Stomach (tissue), 4 donors: ENCODE results near the gene TMEM198.

Source experiments
- EP300 ChIP-seq: sonication (generic); formaldehyde crosslinking; IDR thresholded peaks from one replicate; pipeline ENCODE4 v1.6.1; 2017; ENCODE audit warnings: antibody characterized with exemption
- POLR2A ChIP-seq, 4 donors: fragments of 450-650 bp; IDR thresholded peaks; one replicate each; pipeline ENCODE4 v1.6.1; 2016; ENCODE audit warnings: antibody characterized with exemption in 4 of 4, control low read depth in 2 of 4, mild to moderate bottlenecking in 1 of 4, moderate library complexity in 1 of 4
- POLR2AphosphoS5 ChIP-seq, 3 donors: sonication (generic); formaldehyde crosslinking; IDR thresholded peaks; one replicate each; pipeline ENCODE4 v1.6.1; 2016; ENCODE audit warnings: antibody characterized with exemption in 3 of 3
- TF ChIP-seq, protein P1 (sequence below), 7 experiments: fragments of 450-650 bp in 4 of 7; fragments of 200-600 bp in 3 of 7; sonication (generic) in 3 of 7; IDR thresholded peaks; one replicate each; pipeline ENCODE4 v1.5.1; 2016 to 2019; ENCODE audit warnings: antibody characterized with exemption in 7 of 7, control low read depth in 2 of 7, mild to moderate bottlenecking in 1 of 7

DNA sequence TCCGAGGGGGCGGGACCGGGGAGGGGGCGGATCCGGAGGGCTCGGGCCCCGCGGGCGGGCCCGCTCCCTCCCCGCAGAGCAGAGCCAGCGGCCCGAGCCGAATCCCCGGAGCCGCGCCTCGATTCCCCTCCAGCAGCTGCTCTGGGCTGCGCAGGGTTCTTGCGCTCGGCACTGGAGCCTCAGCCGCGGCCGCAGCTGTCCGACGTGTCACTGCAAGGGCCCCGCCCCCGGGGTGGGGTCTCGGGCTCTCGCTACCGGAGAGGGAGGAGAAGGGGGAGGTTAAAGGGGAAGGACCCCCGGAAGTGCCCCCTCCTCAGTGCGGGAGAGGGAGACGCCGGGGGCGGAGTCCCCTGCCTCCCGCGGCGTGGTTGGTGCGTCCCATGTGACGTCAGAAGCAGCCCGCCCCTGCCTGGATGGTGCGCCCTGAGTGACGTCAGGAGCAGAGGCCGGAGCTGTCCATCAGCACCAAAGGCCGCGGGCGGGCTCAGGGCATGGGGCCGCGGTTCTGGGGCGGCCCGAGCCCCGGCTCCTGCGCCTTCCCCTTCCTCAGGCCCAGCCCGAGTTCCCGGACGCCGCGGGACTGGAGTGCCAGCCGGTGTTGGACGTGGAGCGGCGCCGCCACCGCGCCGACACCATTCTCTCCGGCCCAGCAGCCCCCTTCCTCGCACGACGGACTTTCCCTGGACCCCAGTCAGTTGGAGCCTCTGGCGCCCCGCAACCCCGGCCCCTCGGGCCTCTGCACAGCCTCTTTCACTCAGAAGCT, at the start of gene TMEM198, which contains the start of gene CHPF:
- TF ChIP-seq, protein P1, sequence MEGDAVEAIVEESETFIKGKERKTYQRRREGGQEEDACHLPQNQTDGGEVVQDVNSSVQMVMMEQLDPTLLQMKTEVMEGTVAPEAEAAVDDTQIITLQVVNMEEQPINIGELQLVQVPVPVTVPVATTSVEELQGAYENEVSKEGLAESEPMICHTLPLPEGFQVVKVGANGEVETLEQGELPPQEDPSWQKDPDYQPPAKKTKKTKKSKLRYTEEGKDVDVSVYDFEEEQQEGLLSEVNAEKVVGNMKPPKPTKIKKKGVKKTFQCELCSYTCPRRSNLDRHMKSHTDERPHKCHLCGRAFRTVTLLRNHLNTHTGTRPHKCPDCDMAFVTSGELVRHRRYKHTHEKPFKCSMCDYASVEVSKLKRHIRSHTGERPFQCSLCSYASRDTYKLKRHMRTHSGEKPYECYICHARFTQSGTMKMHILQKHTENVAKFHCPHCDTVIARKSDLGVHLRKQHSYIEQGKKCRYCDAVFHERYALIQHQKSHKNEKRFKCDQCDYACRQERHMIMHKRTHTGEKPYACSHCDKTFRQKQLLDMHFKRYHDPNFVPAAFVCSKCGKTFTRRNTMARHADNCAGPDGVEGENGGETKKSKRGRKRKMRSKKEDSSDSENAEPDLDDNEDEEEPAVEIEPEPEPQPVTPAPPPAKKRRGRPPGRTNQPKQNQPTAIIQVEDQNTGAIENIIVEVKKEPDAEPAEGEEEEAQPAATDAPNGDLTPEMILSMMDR (IDR thresholded peaks at IDR 0.05), result no peak
- TF ChIP-seq POLR2AphosphoS5 (IDR thresholded peaks at IDR 0.05) (peak; percentile 41 to 85 (median 78)), POLR2A (IDR thresholded peaks at IDR 0.05) (peak in 1 of 4 donors; percentile 32), EP300 (no peak)
